ENCODE measurements around the gene LRRN2.

Gene LRRN2

GRCh38 chr1:204663644-204664383 lies 21.7 kb downstream of the LRRN2 start:
- DNase-seq: no peak

GRCh38 chr1:204662530-204662929 lies 23.0 kb downstream of the LRRN2 start:
- DNase-seq: no peak

- no peak for DNase-seq
Observed at GRCh38 chr1:204660509-204660908, 25.0 kb downstream of the LRRN2 start.

GRCh38 chr1:204659056-204659455 lies 26.5 kb downstream of the LRRN2 start:
- no peak for DNase-seq

GRCh38 chr1:204658295-204658694 lies 27.2 kb downstream of the LRRN2 start:
- DNase-seq: no peak

DNA sequence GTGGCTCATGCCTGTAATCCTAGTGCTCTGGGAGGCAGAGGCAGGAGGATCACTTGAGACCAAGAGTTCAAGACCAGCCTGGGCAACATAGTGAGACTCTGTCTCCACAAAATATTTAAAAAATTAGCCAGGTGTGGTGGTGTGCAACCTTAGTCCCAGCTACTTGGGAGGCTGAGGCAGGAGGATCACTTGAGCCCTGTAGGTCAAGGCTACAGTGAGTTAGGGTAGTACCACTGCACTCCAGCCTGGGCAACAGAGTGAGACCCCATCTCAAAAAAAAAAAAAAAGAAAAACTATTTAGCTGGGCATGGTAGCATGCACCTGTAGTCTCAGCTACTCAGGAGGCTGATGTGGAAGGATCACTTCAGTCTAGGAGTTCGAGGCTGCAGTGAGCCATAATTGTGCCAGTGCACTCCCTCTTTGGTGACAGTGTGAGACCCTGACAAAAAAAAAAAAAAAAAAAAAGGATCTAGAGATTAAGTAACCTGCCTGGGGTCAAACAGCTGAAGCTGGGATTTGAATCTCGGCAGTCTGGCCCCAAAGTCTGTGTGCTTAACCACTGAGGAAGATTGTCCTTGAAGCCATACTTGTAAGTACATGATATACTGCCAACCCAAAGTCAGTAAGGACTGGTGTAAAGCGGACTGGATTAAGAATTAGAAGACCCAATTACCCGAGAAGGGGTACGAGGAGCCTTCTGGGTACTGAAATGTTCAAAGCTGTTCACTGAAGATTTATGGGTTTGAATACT lies 31.8 kb downstream of the LRRN2 start:
- DNase-seq: no peak

- no peak for DNase-seq
Observed at GRCh38 chr1:204652497-204652896, 33.0 kb downstream of the LRRN2 start.

DNA sequence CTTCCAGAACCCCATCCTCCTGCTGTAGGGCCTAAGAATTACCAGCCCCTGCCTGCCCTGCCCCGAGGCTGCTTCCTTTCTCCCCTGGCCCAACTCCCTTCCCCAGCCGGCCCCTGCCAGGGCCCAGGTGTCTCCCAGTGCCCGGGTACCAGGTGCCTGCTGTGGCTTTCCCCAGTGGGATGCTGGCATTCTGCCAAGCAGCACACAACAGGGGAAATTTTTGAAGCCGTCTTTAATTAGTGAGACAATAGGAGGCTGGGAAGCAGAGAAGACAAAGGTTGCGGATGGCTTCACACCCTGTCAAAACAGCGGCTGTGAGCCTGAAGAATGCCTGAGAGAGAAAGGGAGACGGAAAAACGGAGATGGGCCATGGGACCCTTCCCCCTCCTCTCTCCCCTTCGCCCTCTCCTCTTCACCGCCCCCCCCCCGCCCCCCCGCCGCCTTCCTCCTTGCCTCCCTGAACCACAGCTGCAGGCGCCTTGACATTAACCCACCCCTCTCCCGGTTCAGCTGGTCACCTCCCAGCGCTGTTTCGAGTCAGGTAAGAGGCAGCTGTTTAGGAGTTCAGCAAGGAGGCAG lies 33.6 kb downstream of the LRRN2 start:
- no peak for DNase-seq

DNA sequence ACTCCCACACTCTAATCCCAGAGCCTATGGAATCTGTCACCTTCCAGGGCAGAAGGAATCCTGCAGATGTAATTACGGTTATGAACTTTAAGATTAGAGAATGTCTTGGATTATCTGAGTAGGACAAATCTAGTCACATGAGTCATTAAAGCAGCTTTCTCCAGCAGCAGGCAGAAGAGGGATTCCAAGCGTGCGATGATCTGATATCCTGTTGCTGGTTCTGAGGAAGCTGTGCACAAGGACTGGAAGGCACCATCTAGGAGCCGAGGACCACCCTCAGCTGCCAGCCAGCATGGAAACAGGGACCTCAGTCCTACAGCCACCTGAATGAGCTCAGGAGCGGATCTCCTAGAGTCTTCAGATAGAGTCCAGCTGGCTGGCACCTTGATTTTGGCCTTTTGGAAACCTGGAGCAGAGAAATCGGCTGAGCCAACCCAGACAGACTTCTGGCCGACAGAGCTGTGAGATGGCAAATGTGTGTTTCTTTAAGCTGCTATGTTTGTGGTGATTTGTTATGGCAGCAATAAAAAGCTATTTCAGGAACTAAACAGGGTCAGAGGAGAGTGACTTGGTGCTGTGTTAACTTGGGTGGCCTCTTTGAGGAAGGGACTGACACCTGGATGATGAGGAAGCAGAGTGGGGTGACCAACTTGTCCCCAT lies 34.5 kb downstream of the LRRN2 start:
- DNase-seq: no peak

- DNase-seq: no peak
Observed at GRCh38 chr1:204649721-204650521, 35.6 kb downstream of the LRRN2 start.

GRCh38 chr1:204648576-204648975 lies 37.0 kb downstream of the LRRN2 start:
- DNase-seq: no peak

GRCh38 chr1:204647805-204648153 lies 37.8 kb downstream of the LRRN2 start:
- DNase-seq: no peak

DNA sequence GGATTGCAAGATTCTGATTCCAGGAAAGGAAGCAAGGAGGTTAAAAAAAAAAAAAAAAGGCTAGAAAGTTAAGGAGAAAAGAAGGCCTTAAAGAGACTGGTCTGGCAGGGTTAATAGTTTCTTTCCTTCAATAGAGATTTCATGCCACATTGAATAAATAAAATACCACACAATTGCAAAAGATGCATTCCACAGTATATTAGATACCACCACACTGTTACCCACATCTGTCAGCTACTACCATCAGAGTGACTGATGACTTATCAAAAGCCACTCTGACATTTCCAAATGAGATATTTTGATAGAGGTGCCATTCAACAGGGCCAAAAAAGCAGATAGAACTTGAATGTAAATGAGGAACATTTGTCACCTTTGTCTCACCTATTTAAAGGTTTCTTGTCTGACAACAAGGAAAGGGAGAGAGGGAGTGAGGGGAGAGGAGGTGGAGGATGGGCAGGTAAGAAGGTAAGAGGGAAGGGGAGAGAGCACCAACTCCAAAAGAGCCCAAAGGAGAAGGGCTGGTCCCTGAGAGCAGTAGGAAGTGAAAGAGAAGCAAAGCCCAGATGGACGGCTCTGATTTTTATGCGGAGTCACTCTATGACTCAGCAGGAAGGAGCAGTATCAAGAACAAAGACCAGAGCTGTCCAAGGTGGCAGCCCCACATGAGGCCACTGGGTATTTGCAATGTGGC lies 38.3 kb downstream of the LRRN2 start:
- DNase-seq: no peak

- DNase-seq: no peak
Observed at GRCh38 chr1:204645666-204646065, 39.9 kb downstream of the LRRN2 start.

GRCh38 chr1:204645251-204645650 lies 40.3 kb downstream of the LRRN2 start:
- DNase-seq: no peak

DNA sequence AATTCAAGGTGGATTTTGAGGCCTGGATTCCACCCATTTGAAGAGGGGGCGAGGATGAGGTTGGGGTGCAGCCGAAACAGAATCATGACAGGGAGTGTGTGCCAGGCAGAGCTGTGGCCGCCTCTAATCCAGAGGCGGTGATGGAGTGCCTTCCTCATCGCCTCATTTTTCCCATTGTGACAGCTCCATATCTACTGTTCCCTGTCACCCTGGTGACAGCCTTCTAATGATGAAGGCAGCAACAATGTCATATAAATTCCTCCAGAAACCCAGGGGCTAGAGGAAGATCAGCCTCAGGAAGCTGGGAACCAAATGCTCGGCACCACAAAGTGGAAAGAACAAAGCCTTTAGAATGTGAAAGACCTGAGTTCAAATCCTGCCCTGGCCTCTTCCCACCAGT lies 42.0 kb downstream of the LRRN2 start:
- no peak for DNase-seq

DNA sequence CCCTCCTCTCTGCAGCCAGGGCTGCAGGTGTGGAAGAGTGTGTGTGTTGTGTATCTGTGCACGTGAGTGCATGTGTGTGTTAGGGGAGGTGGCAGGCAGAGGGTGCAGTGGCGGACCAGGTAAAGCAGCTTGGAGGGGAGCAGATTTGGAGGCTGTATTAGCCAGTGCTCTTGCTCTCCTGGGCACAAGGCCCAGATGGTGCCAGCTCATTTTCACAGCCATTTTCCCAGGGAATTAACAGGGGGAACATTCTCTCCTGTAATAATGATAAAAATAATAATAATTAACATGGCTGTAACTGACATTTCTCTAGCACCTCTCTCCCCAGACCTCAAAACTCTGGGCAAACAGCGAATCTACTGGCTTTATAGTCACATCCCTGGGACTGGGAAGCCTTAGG lies 43.6 kb downstream of the LRRN2 start:
- no peak for DNase-seq

- no peak for DNase-seq
Observed at GRCh38 chr1:204641455-204641854, 44.1 kb downstream of the LRRN2 start.

DNA sequence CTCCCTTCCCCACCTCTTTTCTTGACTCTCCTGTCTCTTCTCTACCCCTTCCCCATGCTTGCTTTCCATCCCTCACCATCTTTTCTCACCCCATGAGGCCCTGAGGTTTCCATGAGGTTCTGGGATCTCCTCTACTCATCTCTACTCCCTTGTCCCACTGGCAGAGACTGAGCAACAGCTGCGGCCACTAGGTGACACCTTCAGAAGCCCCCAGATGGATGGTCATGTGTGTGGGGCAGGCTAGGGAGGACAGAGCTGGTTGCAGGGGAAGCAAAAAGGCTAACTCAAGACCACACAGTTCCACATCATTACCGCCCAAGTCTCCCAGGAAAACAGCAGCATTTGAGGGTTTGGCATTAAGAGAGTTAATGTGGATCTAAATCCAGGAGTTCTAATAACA lies 45.0 kb downstream of the LRRN2 start:
- DNase-seq: no peak

GRCh38 chr1:204634260-204634910 lies 51.2 kb downstream of the LRRN2 start:
- no peak for DNase-seq

DNA sequence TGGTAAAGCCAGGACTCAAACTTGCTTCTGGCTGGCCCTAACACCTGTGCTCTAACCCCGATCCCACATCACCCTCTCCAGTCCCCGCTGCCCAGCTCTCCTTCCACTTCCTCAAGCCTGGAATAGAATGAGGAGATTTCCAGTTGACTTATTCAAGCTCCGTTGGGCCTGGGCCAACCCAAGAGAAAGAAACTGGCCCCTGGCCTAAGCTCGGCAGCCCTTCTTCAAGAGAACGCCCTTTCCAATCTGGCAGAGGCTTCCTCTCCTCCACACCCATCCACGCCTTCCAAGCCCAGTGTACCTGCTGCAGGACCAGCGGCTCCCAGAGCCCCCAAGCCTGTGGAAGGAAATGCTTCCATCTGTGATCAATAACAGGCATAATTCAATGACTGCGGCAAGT lies 51.9 kb downstream of the LRRN2 start:
- no peak for DNase-seq
